HepG2 (cell line): Measurements from ENCODE around the gene PIP5KL1.

Experiments
- MAX ChIP-seq: IDR thresholded peaks from 2 replicates; pipeline ENCODE4 v1.6.1; 2012; ENCODE audit warnings: inconsistent platforms
- ZBTB14 ChIP-seq: sonication (generic); formaldehyde crosslinking; IDR thresholded peaks from 2 replicates; pipeline ENCODE4 v1.4.0; 2020; ENCODE audit warnings: missing genetic modification reagents

GRCh38 chr9:127971357-127972235, 41.0 kb upstream of the PIP5KL1 start:
- TF ChIP-seq MAX: no peak
- TF ChIP-seq ZBTB14 (CRISPR knock-in tag): no peak
